HepG2 (cell line): ENCODE data around the gene SIRPB2. TPM values are rescaled to one million over a fixed set of nuclear protein-coding genes. Genes with fewer than 3 reads are reported as not detected.

Experiments
- ATAC-seq: fragments of 200-7000 bp; cut with Tn5 transposase; 3 replicates; pipeline ENCODE4 v1.9.1; 2020; ENCODE audit warnings: mild to moderate bottlenecking, moderate library complexity
- BruUV-seq: library from RNA; stranded (reverse); fragments of 400-500 nt; replicated peaks from 2 replicates; lab custom pipeline; 2021; lab: Mats Ljungman, UMichigan
- CTCF ChIA-PET: fragments of 300-600 bp; formaldehyde crosslinking; extraction: SDS; loops from one replicate; lab custom pipeline; 2021; ENCODE audit warnings: low total read pairs, inconsistent platforms, low intra/inter-chr PET ratio; lab: Yijun Ruan, JAX
- POLR2A ChIA-PET: fragments of 350-600 bp; sonication (Branson Sonifier 250); formaldehyde crosslinking; loops from one replicate; lab custom pipeline; 2020; ENCODE audit warnings: antibody characterized with exemption, inconsistent platforms; lab: Yijun Ruan, JAX
- DNase-seq: peaks from one replicate; pipeline ENCODE4 v3.0.0-alpha.2; 2015; ENCODE audit warnings: low spot score
- FAIRE-seq: peaks from 3 replicates; lab custom pipeline; 2011; peaks lifted over from hg19 to GRCh38; lab: Jason Lieb, UNC
- H2AFZ ChIP-seq: one replicate; pipeline ENCODE4 v1.6.1; 2011; ENCODE audit warnings: low read length, inconsistent platforms
- H3K27ac ChIP-seq: fragments of 300-600 bp; 3 replicates; pipeline ENCODE4 v1.8.0; 2011; ENCODE audit warnings: mixed run types, mild to moderate bottlenecking, mixed read lengths, low read length, inconsistent platforms; ENCODE audit not compliant: insufficient read depth; ENCODE audit errors: extremely low read length
- H3K27me3 ChIP-seq, 2 experiments: fragments of 200-600 bp in 1 of 2; 2 replicates in 1 of 2; 3 replicates in 1 of 2; pipeline versions ENCODE4 v1.6.0 to v1.8.0; 2011; ENCODE audit warnings: low read length in 2 of 2, mild to moderate bottlenecking in 2 of 2, moderate library complexity in 2 of 2, inconsistent platforms in 1 of 2; ENCODE audit not compliant: insufficient read depth in 2 of 2, control insufficient read depth in 1 of 2
- H3K36me3 ChIP-seq, 2 experiments: fragments of 200-600 bp in 1 of 2; replicated peaks in 1 of 2; 2 replicates in 1 of 2; 3 replicates in 1 of 2; pipeline versions ENCODE4 v1.5.1 to v1.8.0; 2011; ENCODE audit warnings: low read length in 2 of 2, inconsistent platforms in 1 of 2; ENCODE audit not compliant: insufficient read depth in 2 of 2, control insufficient read depth in 1 of 2
- H3K4me1 ChIP-seq: 2 replicates; pipeline ENCODE4 v1.5.1; 2012; ENCODE audit warnings: low read length, inconsistent platforms; ENCODE audit not compliant: insufficient read depth
- H3K4me2 ChIP-seq: 2 replicates; pipeline ENCODE4 v1.6.0; 2011; ENCODE audit warnings: low read depth, low read length, inconsistent platforms
- H3K4me3 ChIP-seq, 3 experiments: fragments of 200-600 bp in 1 of 3; sonication (generic), shearing (Covaris generic) in 1 of 3; replicated peaks in 1 of 3; 2 replicates each; pipeline ENCODE4 v1.5.1; 2011 to 2016; ENCODE audit warnings: low read length in 3 of 3, inconsistent platforms in 2 of 3, low read depth in 2 of 3, mild to moderate bottlenecking in 2 of 3, control low read depth in 1 of 3, mixed read lengths in 1 of 3; ENCODE audit not compliant: insufficient read depth in 1 of 3
- H3K79me2 ChIP-seq: one replicate; pipeline ENCODE4 v1.6.1; 2011; ENCODE audit warnings: low read length, inconsistent platforms; ENCODE audit not compliant: insufficient read depth
- H3K9ac ChIP-seq: 2 replicates; pipeline ENCODE4 v1.6.0; 2011; ENCODE audit warnings: mild to moderate bottlenecking, low read depth, low read length, inconsistent platforms; ENCODE audit not compliant: insufficient read depth
- H3K9me3 ChIP-seq: 2 replicates; pipeline ENCODE4 v1.5.1; 2012; ENCODE audit warnings: mild to moderate bottlenecking, low read length
- H4K20me1 ChIP-seq: 2 replicates; pipeline ENCODE4 v1.6.0; 2011; ENCODE audit warnings: inconsistent platforms, mild to moderate bottlenecking, low read length, moderate library complexity; ENCODE audit not compliant: insufficient read depth
- ATF4 ChIP-seq, 2 experiments: fragments of 450-650 bp in 1 of 2; sonication (generic) in 1 of 2; formaldehyde crosslinking; IDR thresholded peaks; 2 replicates each; pipeline versions ENCODE4 v1.5.0 to v1.8.0; 2020 to 2022; ENCODE audit warnings: mild to moderate bottlenecking in 1 of 2, missing genetic modification reagents in 1 of 2
- GTF3A ChIP-seq: sonication (generic); formaldehyde crosslinking; conservative IDR thresholded peaks from 2 replicates; pipeline ENCODE4 v1.4.0; 2020; ENCODE audit warnings: mild to moderate bottlenecking, missing genetic modification reagents
- HMG20B ChIP-seq: conservative IDR thresholded peaks from 2 replicates; pipeline ENCODE4 v1.6.1; 2016; ENCODE audit warnings: missing genetic modification reagents, missing compliant biosample characterization
- NR2C2 ChIP-seq: sonication (generic); formaldehyde crosslinking; IDR thresholded peaks from 2 replicates; pipeline ENCODE4 v1.4.0; 2020; ENCODE audit warnings: missing genetic modification reagents, mild to moderate bottlenecking, moderate library complexity, borderline replicate concordance
- PCBP2 ChIP-seq: fragments of 200-400 bp; formaldehyde crosslinking; optimal IDR thresholded peaks from 2 replicates; pipeline ENCODE3; 2018; ENCODE audit warnings: low read length, low read depth; ENCODE audit not compliant: poor library complexity, severe bottlenecking
- PRMT3 ChIP-seq: sonication (generic); formaldehyde crosslinking; IDR thresholded peaks from 2 replicates; pipeline ENCODE4 v1.8.1; 2022; ENCODE audit warnings: low read depth, mild to moderate bottlenecking, moderate library complexity, missing genetic modification reagents, borderline replicate concordance
- SMAD1 ChIP-seq: sonication (generic); formaldehyde crosslinking; IDR thresholded peaks from 2 replicates; pipeline ENCODE4 v1.4.0; 2020; ENCODE audit warnings: missing genetic modification reagents, low read depth, mild to moderate bottlenecking, borderline replicate concordance
- TAF1 ChIP-seq: sonication (generic); formaldehyde crosslinking; IDR thresholded peaks from 2 replicates; pipeline ENCODE4 v1.4.0; 2020; ENCODE audit warnings: missing genetic modification reagents
- TBL1XR1 ChIP-seq: fragments of 150-350 bp; IDR thresholded peaks from 2 replicates; pipeline ENCODE4 v1.6.1; 2014; ENCODE audit warnings: borderline replicate concordance, low read length; ENCODE audit not compliant: partially characterized antibody
- ZNF17 ChIP-seq: sonication (generic); formaldehyde crosslinking; IDR thresholded peaks from 2 replicates; pipeline ENCODE4 v1.5.0; 2020; ENCODE audit warnings: mild to moderate bottlenecking, missing genetic modification reagents
- ZNF224 ChIP-seq: sonication (generic); formaldehyde crosslinking; IDR thresholded peaks from 2 replicates; pipeline ENCODE4 v1.5.0; 2020; ENCODE audit warnings: mild to moderate bottlenecking, missing genetic modification reagents
- ZNF407 ChIP-seq: sonication (generic); formaldehyde crosslinking; IDR thresholded peaks from one replicate; pipeline ENCODE4 v1.5.1; 2020; ENCODE audit warnings: mild to moderate bottlenecking, missing genetic modification reagents; ENCODE audit errors: not compliant biosample characterization
- ZNF44 ChIP-seq: sonication (generic); formaldehyde crosslinking; IDR thresholded peaks from 2 replicates; pipeline ENCODE4 v1.5.1; 2020; ENCODE audit warnings: mild to moderate bottlenecking, missing genetic modification reagents
- ZNF841 ChIP-seq: sonication (generic); formaldehyde crosslinking; IDR thresholded peaks from 2 replicates; pipeline ENCODE4 v1.8.1; 2023; ENCODE audit warnings: missing genetic modification reagents, borderline replicate concordance
- WGBS: methylation state at CpG from one replicate; pipeline ENCODE4 v1.1.6; 2017; ENCODE audit warnings: low lambda C conversion rate; 5-methylcytosine and 5-hydroxymethylcytosine counted together
- in situ Hi-C: cut with HindIII; loops from 2 replicates; pipeline ENCODE4 v1.10.0; 2017; ENCODE audit warnings: low pct_unique_long_range_greater_than_20kb; ENCODE audit not compliant: extremely low pct_ligation_motif_present
- intact Hi-C: fragments of 100-400 bp; cut with micrococcal nuclease; formaldehyde crosslinking; loops from one replicate; pipeline ENCODE4 v1.10.0; 2022; ENCODE audit not compliant: unreplicated experiment
- polyA plus RNA-seq, 8 experiments: library from polyadenylated mRNA; depleted of rRNA in 3 of 8; stranded (reverse) in 7 of 8; unstranded in 1 of 8; fragments of >200 nt; fragmentation: Illumina TruSeq in 4 of 8; extraction: Trizol in 4 of 8; gene quantifications; 2 replicates each; pipeline versions ENCODE4 v1.2.1 to v1.2.3, GENCODE V29; 2011 to 2016; ENCODE audit warnings: low read depth in 4 of 8, missing spikeins in 1 of 8, mixed read lengths in 1 of 8; ENCODE audit not compliant: insufficient read depth in 1 of 8
- total RNA-seq, 5 experiments: library from RNA; depleted of rRNA; stranded (reverse); fragments of >200 nt; fragmentation: Illumina TruSeq; extraction: Trizol; gene quantifications; 2 replicates each; pipeline ENCODE4 v1.2.3, GENCODE V29; 2016; ENCODE audit warnings: low read depth in 1 of 5
- TF ChIP-seq, protein P1 (sequence below): IDR thresholded peaks from 2 replicates; pipeline ENCODE4 v1.6.1; 2016; ENCODE audit warnings: missing biosample characterization, missing genetic modification reagents, low read depth

SIRPB2 gene
- total and polyA plus RNA-seq, 2 of the 13 experiments (the other 11 are each of a cell fraction or from before 2014, with no cell fraction given): not detected

GRCh38 chr20:1486566-1486965 is 4.7 kb downstream of the SIRPB2 start:
- H3K4me1 ChIP-seq: no peaks in the 10 kb centered on the region
- TF ChIP-seq PCBP2 (no peak), GTF3A (CRISPR knock-in tag) (no peak), ZNF17 (CRISPR knock-in tag) (no peak), ZNF44 (no peak), HMG20B (CRISPR knock-in tag) (no peak), ATF4 (CRISPR knock-in tag; IDR thresholded peaks at IDR 0.05) (no peak), SMAD1 (CRISPR knock-in tag) (no peak), TAF1 (CRISPR knock-in tag) (no peak), ZNF407 (CRISPR knock-in tag) (no peak), ZNF224 (CRISPR knock-in tag) (no peak), NR2C2 (no peak), ZNF841 (CRISPR knock-in tag) (no peak), TBL1XR1 (no peak), PRMT3 (CRISPR knock-in tag) (no peak)
- TF ChIP-seq, protein P1, sequence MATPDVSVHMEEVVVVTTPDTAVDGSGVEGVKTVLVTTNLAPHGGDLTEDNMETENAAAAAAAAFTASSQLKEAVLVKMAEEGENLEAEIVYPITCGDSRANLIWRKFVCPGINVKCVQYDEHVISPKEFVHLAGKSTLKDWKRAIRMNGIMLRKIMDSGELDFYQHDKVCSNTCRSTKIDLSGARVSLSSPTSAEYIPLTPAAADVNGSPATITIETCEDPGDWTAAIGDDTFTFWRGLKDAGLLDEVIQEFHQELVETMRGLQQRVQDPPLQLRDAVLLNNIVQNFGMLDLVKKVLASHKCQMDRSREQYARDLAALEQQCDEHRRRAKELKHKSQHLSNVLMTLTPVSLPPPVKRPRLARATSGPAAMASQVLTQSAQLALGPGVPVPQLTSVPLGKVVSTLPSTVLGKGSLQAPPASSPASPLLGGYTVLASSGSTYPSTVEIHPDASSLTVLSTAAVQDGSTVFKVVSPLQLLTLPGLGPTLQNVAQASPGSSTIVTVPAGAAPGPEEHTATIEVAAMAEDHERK: no peak

More at GRCh38 chr20:1486566-1486965, 4.7 kb downstream of the SIRPB2 start:
- no peak overlapping the region for H3K4me2 ChIP-seq
- DNase-seq (no peak), ATAC-seq (no peak), FAIRE-seq (no peak)
- in situ Hi-C loops (no loop called here), intact Hi-C loops (no loop called here)
- H4K20me1 ChIP-seq: no peaks in the 10 kb centered on the region
- H3K27ac ChIP-seq: no peak overlapping the region
- BruUV-seq: no TSS peak
- no peak overlapping the region for H3K9ac ChIP-seq
- 32% methylated on average over 2 of the region's 2 CpGs for WGBS
- peaks cover 2 to 20% of the 10 kb centered on the region in 2 experiments; a peak in 4 of 5 replicates for H3K27me3 ChIP-seq
- no peaks in the 10 kb centered on the region for H3K9me3 ChIP-seq
- no peak overlapping the region for H3K4me3 ChIP-seq
- ChIA-PET POLR2A (no interaction called here), CTCF (no interaction called here)
- no peaks in the 10 kb centered on the region for H3K36me3 ChIP-seq
- H3K79me2 ChIP-seq: no peaks in the 10 kb centered on the region
- H2AFZ ChIP-seq: no peak overlapping the region
